Measurements from ENCODE around the gene IGFBP1.

IGFBP1 gene

GRCh38 chr7:45920502-45921380, 32.5 kb downstream of the IGFBP1 start, which contains the start of gene IGFBP3:
Gene IGFBP3, minus strand, starts transcription at chr7:45921272. Its CDS starts 132 bp downstream, at chr7:45921140.
- no peak for DNase-seq (ENCODE audit: low read depth)
- H3K4me3 ChIP-seq (ENCODE audit: low read length): peak within 1 kb of the TSS; percentile 43

GRCh38 chr7:45921381-45921698, 33.1 kb downstream of the IGFBP1 start:
- no peak for DNase-seq (ENCODE audit: low read depth)
- H3K4me3 ChIP-seq (ENCODE audit: low read length): peak overlapping the region; percentile 43
- no peak for TF ChIP-seq CTCF (conservative IDR thresholded peaks at IDR 0.05; ENCODE audit: low read depth, low read length)

More at GRCh38 chr7:45920502-45921380, 32.5 kb downstream of the IGFBP1 start, which contains the start of gene IGFBP3:
- no peak for TF ChIP-seq CTCF (conservative IDR thresholded peaks at IDR 0.05; ENCODE audit: low read depth, low read length)

GRCh38 chr7:45921699-45922519, 33.6 kb downstream of the IGFBP1 start:
- peak; percentile 99 for TF ChIP-seq CTCF (conservative IDR thresholded peaks at IDR 0.05; ENCODE audit: low read depth, low read length)
- DNase-seq (ENCODE audit: low read depth): peak; percentile 28
- H3K4me3 ChIP-seq (ENCODE audit: low read length): peak overlapping the region; percentile 43

- no peak for TF ChIP-seq CTCF (conservative IDR thresholded peaks at IDR 0.05; ENCODE audit: low read depth, low read length)
- DNase-seq (ENCODE audit: low read depth): no peak
- peak overlapping the region; percentile 43 for H3K4me3 ChIP-seq (ENCODE audit: low read length)
Observed at GRCh38 chr7:45922810-45923209, 34.5 kb downstream of the IGFBP1 start.

- no peak overlapping the region for H3K4me3 ChIP-seq (ENCODE audit: low read length)
- peak; percentile 97 for TF ChIP-seq CTCF (conservative IDR thresholded peaks at IDR 0.05; ENCODE audit: low read depth, low read length)
- peak; percentile 38 for DNase-seq (ENCODE audit: low read depth)
Observed at GRCh38 chr7:45923290-45923689, 35.0 kb downstream of the IGFBP1 start.

GRCh38 chr7:45923818-45924217, 35.5 kb downstream of the IGFBP1 start:
- H3K4me3 ChIP-seq (ENCODE audit: low read length): no peak overlapping the region
- DNase-seq (ENCODE audit: low read depth): no peak
- TF ChIP-seq CTCF (conservative IDR thresholded peaks at IDR 0.05; ENCODE audit: low read depth, low read length): no peak
